ENCODE data around the gene PAGR1.
"Not testable (repeated sequence)": the region's sequence is repeated elsewhere in the genome, so short reads cannot be mapped to it uniquely, and the experiment has no call there.

Gene PAGR1

DNA sequence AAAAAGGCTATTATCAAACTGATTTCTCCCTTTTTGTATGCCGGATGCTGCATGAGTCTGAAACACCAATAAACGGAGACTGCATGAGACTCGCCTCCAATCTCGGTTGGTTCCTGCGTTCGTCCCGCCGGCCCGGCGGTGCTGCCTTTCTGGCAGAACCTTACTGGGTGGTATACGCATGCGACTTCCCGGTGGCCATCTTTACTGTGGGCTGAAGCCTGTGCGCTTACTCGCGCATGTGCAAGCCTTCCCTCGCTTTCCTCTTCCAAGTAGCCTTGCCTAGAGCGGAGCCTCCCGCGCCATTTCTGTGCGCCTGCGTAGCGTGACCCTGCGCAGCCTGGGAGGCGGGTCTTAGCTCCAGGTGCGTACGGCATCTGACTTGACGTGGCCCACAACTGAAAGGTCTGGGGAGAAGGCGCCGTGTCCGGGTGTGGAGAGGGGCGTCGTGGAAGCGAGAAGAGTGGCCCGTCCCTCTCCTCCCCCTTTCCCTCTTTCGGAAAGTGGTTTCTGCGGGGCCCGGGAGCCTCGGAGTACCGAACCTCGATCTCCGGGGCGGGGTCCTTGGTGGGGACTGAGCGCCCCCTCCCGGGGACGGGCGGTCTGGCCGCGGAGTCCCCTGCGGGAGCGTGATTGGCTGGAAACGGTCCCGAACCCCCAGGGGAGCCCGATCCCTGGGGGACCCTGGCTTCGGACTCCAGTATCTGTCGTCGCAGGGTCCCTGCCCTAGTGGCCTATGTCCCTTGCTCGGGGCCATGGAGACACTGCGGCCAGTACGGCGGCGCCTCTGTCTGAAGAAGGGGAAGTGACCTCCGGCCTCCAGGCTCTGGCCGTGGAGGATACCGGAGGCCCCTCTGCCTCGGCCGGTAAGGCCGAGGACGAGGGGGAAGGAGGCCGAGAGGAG is at the start of gene PAGR1:
TSS of gene PAGR1 (plus strand) at position 360 of the 901 bp plus-strand sequence. CDS start at position 734, 374 bp downstream.
- peak; percentile 99 for DNase-seq

- DNase-seq = no peak
Observed at GRCh38 chr16:29766571-29766970, 49.4 kb upstream of the PAGR1 start.

GRCh38 chr16:29767062-29767461 is 48.9 kb upstream of the PAGR1 start:
- no peak for DNase-seq

GRCh38 chr16:29769507-29769906 is 46.4 kb upstream of the PAGR1 start:
- no peak for DNase-seq

DNA sequence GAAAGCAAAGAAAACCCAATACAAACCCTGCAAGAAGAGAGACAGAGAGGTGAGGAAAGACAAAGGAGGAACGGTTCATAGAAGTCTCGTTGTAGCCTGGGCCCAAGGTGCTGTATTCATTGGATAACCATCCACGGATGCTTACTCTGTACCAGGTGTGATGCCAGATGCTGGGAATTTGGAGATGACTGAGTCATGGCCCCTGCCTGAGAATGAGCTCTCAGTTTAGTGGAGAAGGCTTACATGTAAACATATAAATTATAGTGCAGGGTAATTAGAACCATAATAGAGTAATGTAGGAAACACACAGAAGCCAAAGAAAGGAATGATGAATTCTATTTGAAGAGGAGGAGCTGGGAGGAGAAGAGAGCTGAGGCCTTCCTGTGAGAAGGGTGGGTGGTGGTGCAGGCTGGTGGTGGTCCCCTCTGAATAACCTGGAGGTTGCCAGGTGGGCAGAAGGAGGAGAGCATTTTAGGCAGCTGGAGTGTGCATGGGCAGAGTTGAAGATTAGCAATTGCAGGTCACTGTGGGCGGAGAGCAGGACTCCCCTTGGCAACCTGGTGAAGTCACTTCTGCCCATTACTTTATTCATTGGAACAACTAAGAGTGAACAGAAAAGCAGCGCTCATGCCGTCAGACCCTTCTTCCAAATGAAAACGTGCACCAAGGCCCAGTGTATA is 45.6 kb upstream of the PAGR1 start:
- no peak for DNase-seq

DNA sequence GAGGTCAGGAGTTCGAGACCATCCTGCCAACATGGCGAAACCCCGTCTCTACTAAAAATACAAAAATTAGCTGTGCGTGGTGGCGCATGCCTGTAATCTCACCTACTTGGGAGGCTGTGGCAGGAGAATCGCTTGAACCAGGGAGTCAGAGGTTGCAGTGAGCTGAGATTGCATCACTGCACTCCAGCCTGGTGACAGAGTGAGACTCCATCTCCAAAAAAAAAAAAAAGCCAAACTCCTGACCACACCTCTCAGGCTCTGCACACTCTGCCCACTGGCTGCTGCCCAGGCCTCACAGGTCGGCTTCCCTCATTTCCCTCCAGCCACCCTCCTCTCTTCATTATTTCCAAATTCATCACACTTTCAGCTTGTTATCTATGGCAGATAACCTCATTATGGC is 43.6 kb upstream of the PAGR1 start:
- not testable (repeated sequence) for DNase-seq

- no peak for DNase-seq
Observed at GRCh38 chr16:29774730-29775129, 41.2 kb upstream of the PAGR1 start.

- no peak for DNase-seq
Observed at GRCh38 chr16:29775742-29776408, 40.1 kb upstream of the PAGR1 start.

- DNase-seq = no peak
Observed at GRCh38 chr16:29777576-29778350, 38.2 kb upstream of the PAGR1 start, which contains the start of gene ZG16. Gene ZG16, plus strand, starts transcription at chr16:29778256. Its CDS starts 1,011 bp downstream, at chr16:29779267.

DNA sequence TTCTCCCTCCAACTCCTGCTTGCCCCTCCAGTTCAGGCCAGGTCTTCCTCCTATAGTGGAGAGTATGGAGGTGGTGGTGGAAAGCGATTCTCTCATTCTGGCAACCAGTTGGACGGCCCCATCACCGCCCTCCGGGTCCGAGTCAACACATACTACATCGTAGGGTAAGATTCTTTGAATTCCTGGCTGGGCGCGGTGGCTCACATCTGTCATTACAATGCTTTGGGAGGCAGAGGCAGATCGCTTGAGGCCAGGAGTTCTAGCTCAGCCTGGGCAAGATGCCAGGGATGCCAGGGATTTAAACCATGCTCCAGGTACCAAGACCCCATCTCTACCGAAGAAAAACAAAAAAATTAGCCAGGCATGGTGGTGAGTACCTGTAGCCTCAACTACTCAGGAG is 36.5 kb upstream of the PAGR1 start:
- no peak for DNase-seq

DNA sequence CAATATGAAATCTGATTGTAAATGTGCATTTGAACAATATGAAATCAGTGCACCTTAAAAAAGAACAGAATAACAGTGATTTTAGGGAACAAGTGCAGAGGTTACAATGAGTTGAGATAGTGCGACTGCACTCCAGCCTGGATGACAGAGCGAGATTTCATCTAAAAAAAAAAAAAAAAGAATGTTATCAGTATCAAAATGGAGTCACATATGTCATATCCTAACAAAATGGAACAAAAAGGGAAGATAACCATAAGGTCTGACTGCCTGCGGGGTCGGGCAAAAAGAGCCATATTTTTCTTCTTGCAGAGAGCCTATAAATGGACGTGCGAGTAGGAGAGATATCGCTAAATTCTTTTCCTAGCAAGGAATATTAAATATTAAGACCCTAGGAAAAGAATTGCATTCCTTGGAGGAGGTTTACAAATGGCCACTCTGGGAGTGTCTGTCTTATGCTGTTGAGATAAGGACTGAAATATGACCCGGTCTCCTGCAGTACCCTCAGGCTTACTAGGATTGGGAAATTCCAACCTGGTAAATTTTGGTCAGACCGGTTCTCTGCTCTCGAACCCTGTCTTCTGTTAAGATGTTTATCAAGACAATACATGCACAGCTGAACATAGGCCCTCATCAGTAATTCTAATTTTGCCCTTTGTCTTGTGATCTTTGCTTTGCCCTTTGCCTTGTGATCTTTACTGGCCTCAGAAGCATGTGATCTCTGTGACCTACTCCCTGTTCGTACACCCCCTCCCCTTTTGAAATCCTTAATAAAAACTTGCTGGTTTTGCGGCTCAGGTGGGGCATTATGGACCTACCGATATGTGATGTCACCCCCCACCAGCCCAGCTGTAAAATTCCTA is 32.6 kb upstream of the PAGR1 start:
- not testable (repeated sequence) for DNase-seq

DNA sequence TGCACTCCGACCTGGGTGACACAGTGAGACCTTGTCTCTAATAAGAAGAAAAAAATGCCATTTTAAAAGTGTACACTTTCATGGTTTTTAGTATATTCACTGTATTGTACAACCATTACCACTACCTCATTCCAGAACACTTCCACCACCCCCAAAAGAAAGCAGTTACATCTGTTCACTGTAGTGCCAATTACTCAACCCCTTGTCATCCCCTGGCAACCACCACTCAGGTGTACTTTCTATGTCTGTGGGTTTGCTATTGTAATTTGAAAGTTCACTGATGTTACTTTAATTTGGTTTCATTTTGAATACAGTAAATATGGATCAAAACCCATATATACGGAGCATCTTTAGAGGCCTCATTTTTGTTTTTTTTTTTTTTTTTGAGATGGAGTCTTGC is 31.8 kb upstream of the PAGR1 start:
- no peak for DNase-seq

GRCh38 chr16:29784901-29785500 is 31.0 kb upstream of the PAGR1 start:
- peak; percentile 77 for DNase-seq

DNA sequence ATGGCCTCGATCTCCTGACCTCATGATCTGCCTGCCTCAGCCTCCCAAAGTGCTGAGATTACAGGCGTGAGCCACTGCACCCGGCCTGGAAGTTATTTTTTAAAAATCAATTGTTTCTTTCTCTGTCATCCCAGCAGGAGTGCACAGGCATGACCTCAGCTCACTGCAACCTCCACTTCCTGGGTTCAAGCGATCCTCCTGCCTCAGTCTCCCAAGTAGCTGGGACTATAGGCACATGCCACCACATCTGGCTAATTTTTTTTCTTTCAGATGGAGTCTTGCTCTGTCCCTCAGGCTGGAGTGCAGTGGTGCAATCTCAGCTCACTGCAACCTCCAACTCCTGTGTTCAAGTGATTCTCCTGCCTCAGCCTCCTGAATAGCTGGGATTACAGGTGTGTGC is 28.8 kb upstream of the PAGR1 start:
- DNase-seq = not testable (repeated sequence)

GRCh38 chr16:29789775-29790182 is 26.2 kb upstream of the PAGR1 start:
- no peak for DNase-seq

DNA sequence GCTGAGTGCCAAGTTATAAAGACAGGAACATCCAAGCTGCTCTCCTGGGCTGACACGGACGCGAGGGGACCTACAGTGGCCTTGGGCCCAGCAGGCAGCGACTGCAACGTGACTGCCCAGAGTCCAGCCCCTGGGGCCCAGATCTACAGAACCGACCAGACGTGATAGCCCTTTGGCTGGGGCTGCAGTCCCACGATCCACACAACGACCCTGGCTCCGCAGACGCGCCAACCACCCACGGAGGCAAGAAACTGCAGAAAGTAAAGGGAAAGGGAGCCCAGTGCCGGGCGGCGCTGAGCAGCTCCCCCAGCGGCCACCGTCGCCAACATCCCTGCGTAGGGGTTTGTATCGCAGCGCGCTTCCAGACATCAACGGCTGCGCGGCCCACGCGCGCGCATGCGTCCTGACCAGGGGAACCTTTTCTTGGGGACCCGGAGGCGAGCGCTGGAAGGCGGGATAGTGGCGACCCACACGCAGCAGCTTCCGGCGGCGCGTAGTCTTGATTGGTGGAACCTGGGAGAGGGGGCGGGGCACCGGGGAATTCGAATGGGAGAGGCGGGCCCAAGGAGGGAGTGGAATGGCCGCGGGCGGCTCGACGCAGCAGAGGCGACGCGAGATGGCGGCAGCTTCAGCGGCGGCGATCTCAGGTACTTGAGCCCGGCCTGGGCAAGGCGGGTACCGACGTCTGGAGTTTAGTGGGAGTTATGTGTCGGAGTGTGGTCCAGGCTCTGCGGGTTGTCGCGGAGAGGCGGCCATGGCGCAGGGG is 25.6 kb upstream of the PAGR1 start, which contains the start of gene KIF22:
TSS of gene KIF22 (plus strand) at position 569 of the 766 bp plus-strand sequence. CDS start at position 578, 9 bp downstream.
- DNase-seq = peak; percentile 100

GRCh38 chr16:29790949-29791844 is 24.8 kb upstream of the PAGR1 start:
- no peak for DNase-seq

DNA sequence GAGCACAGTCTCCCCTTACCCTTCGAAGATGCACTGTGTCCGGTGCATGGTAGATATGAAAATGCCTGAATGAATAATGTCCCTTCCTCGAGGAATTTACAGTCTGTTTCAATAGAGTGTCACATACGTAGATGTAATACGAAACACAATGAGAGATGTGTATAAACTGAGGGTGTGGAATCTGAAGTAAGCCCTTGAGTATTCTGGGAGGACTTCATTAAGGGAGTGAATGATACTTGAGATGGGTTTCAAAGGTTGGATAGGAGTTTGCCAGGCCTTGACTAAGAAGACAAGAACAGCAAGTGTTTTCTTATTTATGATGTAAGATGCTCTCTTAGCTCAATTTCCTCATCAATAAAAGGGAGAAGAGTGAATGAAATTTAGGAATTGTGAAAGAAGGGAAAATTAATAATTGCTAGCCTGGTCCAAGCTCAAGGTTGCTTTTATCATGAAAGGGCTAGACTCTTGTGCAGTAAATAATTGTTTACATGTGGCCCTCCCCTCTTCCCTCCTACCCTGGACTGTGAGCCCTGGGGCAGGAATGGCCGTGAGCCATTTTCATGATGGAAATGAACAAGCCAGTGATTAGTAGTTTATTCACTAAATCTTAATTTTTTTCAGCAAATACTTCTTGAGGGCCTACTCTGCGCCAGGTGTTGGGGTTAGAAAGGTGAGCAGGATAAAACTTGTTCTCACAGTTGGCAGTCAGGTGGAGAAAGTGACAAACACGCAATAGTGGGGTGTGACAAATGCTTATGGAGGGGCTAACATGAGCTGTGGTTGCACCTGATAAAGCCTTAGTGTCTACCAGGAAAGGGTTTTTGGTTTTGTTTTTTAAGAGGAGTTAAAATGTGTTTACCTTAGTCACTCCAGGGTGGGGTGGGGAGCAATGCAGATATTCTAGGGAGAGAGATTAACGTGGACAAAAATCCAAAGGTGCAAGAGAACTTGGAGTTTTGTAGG is 23.8 kb upstream of the PAGR1 start:
- no peak for DNase-seq

Data from suppressor macrophage treated with lipopolysaccharide for 4 hours (primary cell).